Sigmoid colon (tissue), 7 donors: ENCODE measurements around the gene AKAP10. TPM values are rescaled to one million over a fixed set of nuclear protein-coding genes. Genes with fewer than 3 reads are reported as not detected.

ENCODE experiments used
- DNase-seq: peaks from one replicate; pipeline ENCODE4 v3.0.0-alpha.2; 2019
- H3K27ac ChIP-seq, 4 donors: fragments of 200-600 bp; sonication (generic); one replicate each; pipeline ENCODE4 v1.5.1; 2016 to 2019; ENCODE audit warnings: mild to moderate bottlenecking in 1 of 4
- H3K27me3 ChIP-seq, 3 donors: fragments of 200-600 bp; sonication (generic); one replicate each; pipeline ENCODE4 v1.5.1; 2019; ENCODE audit warnings: mild to moderate bottlenecking in 1 of 3
- H3K36me3 ChIP-seq, 4 donors: fragments of 200-600 bp; sonication (generic); one replicate each; pipeline ENCODE4 v1.5.1; 2016 to 2019
- H3K4me1 ChIP-seq, 4 donors: fragments of 200-600 bp; sonication (generic); one replicate each; pipeline ENCODE4 v1.5.1; 2017 to 2019
- H3K4me3 ChIP-seq, 4 donors: fragments of 200-600 bp; sonication (generic); one replicate each; pipeline ENCODE4 v1.5.1; 2017 to 2019; ENCODE audit warnings: mild to moderate bottlenecking in 2 of 4, moderate library complexity in 1 of 4
- H3K9me3 ChIP-seq, 4 donors: fragments of 200-600 bp in 3 of 4; sonication (generic) in 3 of 4; one replicate each; pipeline versions ENCODE4 v1.5.1 to v1.6.1; 2013 to 2019
- EP300 ChIP-seq, 4 donors: sonication (generic); formaldehyde crosslinking; IDR thresholded peaks; one replicate each; pipeline ENCODE4 v1.6.1; 2017; ENCODE audit warnings: antibody characterized with exemption in 4 of 4
- POLR2A ChIP-seq, 2 donors: fragments of 450-650 bp; IDR thresholded peaks; one replicate each; pipeline ENCODE4 v1.6.1; 2016; ENCODE audit warnings: antibody characterized with exemption in 2 of 2, mild to moderate bottlenecking in 2 of 2, moderate library complexity in 2 of 2
- POLR2AphosphoS5 ChIP-seq, 4 donors: sonication (generic); formaldehyde crosslinking; IDR thresholded peaks; one replicate each; pipeline ENCODE4 v1.6.1; 2017; ENCODE audit warnings: antibody characterized with exemption in 4 of 4
- WGBS, 2 donors: extraction: QIAGEN DNeasy Blood & Tissue Kit; methylation state at CpG; one replicate each; pipeline ENCODE4 v1.1.7; 2013; 5-methylcytosine and 5-hydroxymethylcytosine counted together
- intact Hi-C: fragments of 100-400 bp; cut with DNase I; formaldehyde crosslinking; loops from one replicate; pipeline ENCODE4 v1.15.1; 2023
- polyA plus RNA-seq, 3 donors: library from polyadenylated mRNA; stranded (reverse); fragments of 200-250 nt; gene quantifications; one replicate each; pipeline ENCODE4 v1.2.3, GENCODE V29; 2013
- total RNA-seq, 4 donors: library from RNA; depleted of rRNA; stranded (reverse); fragments of >200 nt; gene quantifications; one replicate each; pipeline ENCODE4 v1.1.0, GENCODE V29; 2016
- TF ChIP-seq, protein P1 (sequence below), 4 experiments: fragments of 450-650 bp in 3 of 4; fragments of 200-600 bp in 1 of 4; IDR thresholded peaks; one replicate each; pipeline ENCODE4 v1.5.1; 2016 to 2019; ENCODE audit warnings: antibody characterized with exemption in 4 of 4, mild to moderate bottlenecking in 3 of 4, moderate library complexity in 2 of 4
- donor health status: healthy with polysubstance abuse.
- donor health status: Bipolar disorder and iron deficiency.
- donor health status: healthy.

Gene AKAP10
- total and polyA plus RNA-seq, 7 donors = 9.5 to 37.5 (median 24.0) TPM

DNA sequence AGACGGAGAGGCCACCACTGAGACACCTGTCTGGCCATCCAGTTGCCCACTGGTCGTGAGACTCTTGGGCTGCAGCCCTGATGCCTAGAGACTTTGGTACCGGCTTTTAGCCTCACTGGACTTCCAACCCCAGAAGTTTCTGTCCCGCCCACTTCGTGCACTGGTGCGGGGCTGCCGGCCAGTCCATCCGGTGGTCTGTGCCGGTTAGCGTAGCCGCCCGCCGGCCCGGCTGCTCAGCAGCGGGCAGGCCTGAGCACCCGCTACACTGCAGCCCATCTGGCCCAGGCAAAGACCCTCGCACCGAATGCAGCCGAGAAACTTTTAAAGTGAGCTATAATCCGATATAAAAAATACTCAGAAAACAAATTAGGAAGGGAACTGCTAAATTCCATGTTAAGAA is 30.7 kb downstream of the AKAP10 start:
- intact Hi-C loops = no loop called here
- WGBS, 2 donors = 97 to 98% methylated on average over 20 of the region's 20 CpGs

DNA sequence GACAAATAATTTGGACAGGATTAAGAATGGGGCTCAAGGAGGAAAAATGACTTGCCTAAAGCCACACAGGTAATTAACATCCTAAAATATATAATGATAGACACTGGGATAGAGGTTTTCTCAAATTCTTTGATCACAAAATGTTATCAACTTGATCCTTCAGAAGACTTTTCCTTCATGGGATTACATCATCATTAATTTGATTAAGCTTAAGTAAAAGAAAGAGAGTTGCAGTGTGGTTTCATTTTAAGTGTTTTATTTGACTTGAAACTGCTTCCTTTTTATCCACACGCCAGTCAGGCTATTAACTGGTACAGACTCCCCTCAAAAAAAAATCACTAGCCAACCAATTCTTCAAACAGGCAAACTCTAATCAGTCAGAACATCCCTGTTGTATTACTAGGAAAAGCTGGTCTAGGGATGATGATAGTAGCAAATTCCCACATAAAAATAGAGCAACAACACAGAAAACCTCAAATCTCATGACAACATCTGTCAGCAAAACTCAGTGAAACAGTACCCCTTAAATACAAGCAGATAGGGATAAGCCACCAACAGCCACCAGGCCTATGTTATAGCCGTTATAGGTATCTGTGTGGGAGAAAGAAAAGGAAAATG is 32.5 kb downstream of the AKAP10 start:
- WGBS, 2 donors = 73 to 85% methylated on average over 2 of the region's 2 CpGs
- peaks cover 0 to 44% (median 32%) of the 10 kb centered on the region in 4 donors for H3K4me1 ChIP-seq
- no peak overlapping the region for H3K27ac ChIP-seq
- H3K4me3 ChIP-seq = no peak overlapping the region
- peaks cover 0 to 21% (median 5%) of the 10 kb centered on the region in 4 donors for H3K36me3 ChIP-seq
- intact Hi-C loops = no loop called here
- no peaks in the 10 kb centered on the region for H3K9me3 ChIP-seq
- TF ChIP-seq POLR2AphosphoS5 (IDR thresholded peaks at IDR 0.05) (no peak), EP300 (IDR thresholded peaks at IDR 0.05) (no peak), POLR2A (IDR thresholded peaks at IDR 0.05) (no peak)
- TF ChIP-seq, protein P1, sequence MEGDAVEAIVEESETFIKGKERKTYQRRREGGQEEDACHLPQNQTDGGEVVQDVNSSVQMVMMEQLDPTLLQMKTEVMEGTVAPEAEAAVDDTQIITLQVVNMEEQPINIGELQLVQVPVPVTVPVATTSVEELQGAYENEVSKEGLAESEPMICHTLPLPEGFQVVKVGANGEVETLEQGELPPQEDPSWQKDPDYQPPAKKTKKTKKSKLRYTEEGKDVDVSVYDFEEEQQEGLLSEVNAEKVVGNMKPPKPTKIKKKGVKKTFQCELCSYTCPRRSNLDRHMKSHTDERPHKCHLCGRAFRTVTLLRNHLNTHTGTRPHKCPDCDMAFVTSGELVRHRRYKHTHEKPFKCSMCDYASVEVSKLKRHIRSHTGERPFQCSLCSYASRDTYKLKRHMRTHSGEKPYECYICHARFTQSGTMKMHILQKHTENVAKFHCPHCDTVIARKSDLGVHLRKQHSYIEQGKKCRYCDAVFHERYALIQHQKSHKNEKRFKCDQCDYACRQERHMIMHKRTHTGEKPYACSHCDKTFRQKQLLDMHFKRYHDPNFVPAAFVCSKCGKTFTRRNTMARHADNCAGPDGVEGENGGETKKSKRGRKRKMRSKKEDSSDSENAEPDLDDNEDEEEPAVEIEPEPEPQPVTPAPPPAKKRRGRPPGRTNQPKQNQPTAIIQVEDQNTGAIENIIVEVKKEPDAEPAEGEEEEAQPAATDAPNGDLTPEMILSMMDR (IDR thresholded peaks at IDR 0.05) = no peak
- no peak for DNase-seq
- no peaks in the 10 kb centered on the region for H3K27me3 ChIP-seq

More for the DNA sequence above, 30.7 kb downstream of the AKAP10 start:
- peaks cover 0 to 26% (median 16%) of the 10 kb centered on the region in 4 donors for H3K4me1 ChIP-seq
- H3K27me3 ChIP-seq = no peaks in the 10 kb centered on the region
- H3K27ac ChIP-seq = no peak overlapping the region
- DNase-seq = no peak
- peaks cover 0 to 21% (median 5%) of the 10 kb centered on the region in 4 donors for H3K36me3 ChIP-seq
- TF ChIP-seq, protein P1 (IDR thresholded peaks at IDR 0.05) = no peak
- TF ChIP-seq EP300 (IDR thresholded peaks at IDR 0.05) (no peak), POLR2AphosphoS5 (IDR thresholded peaks at IDR 0.05) (no peak), POLR2A (IDR thresholded peaks at IDR 0.05) (no peak)
- H3K4me3 ChIP-seq = no peak overlapping the region
- no peaks in the 10 kb centered on the region for H3K9me3 ChIP-seq

DNA sequence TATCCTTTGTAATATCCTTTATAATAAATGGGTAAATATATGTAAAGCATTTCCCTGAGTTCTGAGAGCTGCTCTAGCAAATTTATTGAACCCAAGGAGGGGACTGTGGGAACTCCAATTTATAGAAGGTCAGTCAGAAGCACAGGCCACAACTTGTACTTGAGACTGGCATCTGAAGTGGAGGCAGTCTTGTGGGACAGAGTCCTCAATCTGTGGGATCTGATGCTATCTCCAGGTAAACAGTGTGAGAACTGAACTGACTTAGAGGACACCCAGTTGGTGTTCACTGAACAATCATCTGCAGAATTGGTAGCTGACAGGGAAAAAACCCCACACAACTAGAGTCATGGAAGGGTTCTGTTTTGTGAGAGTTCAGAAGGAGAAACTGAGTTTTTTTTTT is 34.0 kb downstream of the AKAP10 start:
- Histone ChIP-seq H3K9me3 (no peaks in the 10 kb centered on the region), H3K36me3 (peaks cover 0 to 35% (median 14%) of the 10 kb centered on the region in 4 donors), H3K27ac (no peak overlapping the region), H3K4me3 (no peak overlapping the region), H3K4me1 (peaks cover 0 to 40% (median 29%) of the 10 kb centered on the region in 4 donors), H3K27me3 (no peaks in the 10 kb centered on the region)
- TF ChIP-seq POLR2AphosphoS5 (IDR thresholded peaks at IDR 0.05) (no peak), EP300 (IDR thresholded peaks at IDR 0.05) (no peak), POLR2A (IDR thresholded peaks at IDR 0.05) (no peak)
- TF ChIP-seq, protein P1 (IDR thresholded peaks at IDR 0.05) = no peak
- intact Hi-C loops = no loop called here
- no peak for DNase-seq

DNA sequence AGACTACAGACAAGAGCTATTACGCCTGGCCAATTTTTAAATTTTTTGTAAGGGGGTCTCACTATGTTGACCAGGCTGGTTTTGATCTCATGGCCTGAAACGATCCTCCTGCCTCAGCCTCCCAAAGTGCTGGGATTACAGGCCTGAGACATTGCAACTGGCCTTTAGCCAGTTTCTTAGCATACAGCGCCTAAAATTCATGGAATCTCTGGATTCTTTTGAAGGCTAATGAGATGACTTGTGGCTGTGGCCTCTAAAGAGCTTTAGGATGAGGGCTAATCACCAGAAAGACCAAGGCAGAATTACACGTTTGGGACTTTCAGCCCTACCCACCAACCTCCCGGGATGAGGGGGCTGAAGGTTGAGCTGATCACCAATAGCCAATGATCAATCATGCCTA is 34.6 kb downstream of the AKAP10 start:
- no peak overlapping the region for H3K27ac ChIP-seq
- no peaks in the 10 kb centered on the region for H3K9me3 ChIP-seq
- peaks cover 0 to 41% (median 14%) of the 10 kb centered on the region in 4 donors for H3K36me3 ChIP-seq
- 95 to 96% methylated on average over 5 of the region's 5 CpGs for WGBS, 2 donors
- no peak overlapping the region for H3K4me3 ChIP-seq
- peaks cover 0 to 35% (median 23%) of the 10 kb centered on the region in 4 donors for H3K4me1 ChIP-seq
- TF ChIP-seq EP300 (IDR thresholded peaks at IDR 0.05) (no peak), POLR2A (IDR thresholded peaks at IDR 0.05) (no peak), POLR2AphosphoS5 (IDR thresholded peaks at IDR 0.05) (no peak)
- TF ChIP-seq, protein P1 (IDR thresholded peaks at IDR 0.05) = no peak
- no peaks in the 10 kb centered on the region for H3K27me3 ChIP-seq
- DNase-seq = no peak
- intact Hi-C loops = no loop called here
